GM04503 (cell line): ENCODE measurements around the gene SEPTIN10.
"Not testable (repeated sequence)": the region's sequence is repeated elsewhere in the genome, so short reads cannot be mapped to it uniquely, and the experiment has no call there.

Experiments used
- DNase-seq: peaks from one replicate; pipeline ENCODE4 v3.0.0-alpha.2; 2012; ENCODE audit warnings: low read depth

The SEPTIN10 gene

DNA sequence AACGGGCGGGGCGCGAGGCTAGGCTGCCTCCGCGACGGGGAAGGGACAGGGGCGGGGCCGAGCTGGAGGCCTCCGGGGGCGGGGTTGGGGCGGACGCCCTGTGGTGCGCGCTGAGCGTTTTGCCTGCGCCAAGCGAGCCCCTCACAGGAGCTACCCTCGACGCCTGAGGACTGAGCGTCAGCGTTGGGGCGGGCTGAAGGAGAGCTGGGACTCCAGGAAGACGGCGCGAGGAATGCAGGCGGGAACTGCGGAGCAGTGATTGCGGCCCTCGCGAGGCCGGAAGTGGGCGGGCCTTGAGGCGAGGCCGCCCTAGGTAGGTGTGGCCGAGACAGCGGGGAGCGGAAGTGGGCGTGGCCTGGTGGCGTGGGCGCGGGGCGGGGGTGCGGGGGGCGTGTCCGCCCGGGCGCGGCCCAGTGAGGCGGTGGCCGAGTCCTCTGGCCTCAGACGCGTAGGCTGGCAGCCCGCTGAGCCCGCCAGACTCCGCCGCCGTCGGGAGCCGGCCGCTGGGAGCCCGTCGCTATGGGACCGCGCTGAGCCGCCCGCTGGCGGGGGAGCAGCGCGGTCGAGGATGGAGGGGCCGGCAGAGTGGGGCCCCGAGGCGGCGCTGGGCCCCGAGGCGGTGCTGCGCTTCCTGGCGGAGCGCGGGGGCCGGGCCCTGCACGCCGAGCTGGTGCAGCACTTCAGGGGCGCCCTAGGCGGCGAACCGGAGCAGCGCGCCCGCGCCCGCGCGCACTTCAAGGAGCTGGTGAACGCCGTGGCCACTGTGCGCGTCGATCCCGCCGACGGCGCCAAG, at the start of gene SEPTIN10, which contains the start of gene SOWAHC:
Gene SEPTIN10 (minus strand): TSS at position 45 of the 793 bp plus-strand sequence. CDS start 139 bp downstream, outside the sequence.
Gene SOWAHC (plus strand): TSS at position 443 of the 793 bp plus-strand sequence. CDS start 126 bp downstream, at position 569.
- DNase-seq = peak; percentile 89

DNA sequence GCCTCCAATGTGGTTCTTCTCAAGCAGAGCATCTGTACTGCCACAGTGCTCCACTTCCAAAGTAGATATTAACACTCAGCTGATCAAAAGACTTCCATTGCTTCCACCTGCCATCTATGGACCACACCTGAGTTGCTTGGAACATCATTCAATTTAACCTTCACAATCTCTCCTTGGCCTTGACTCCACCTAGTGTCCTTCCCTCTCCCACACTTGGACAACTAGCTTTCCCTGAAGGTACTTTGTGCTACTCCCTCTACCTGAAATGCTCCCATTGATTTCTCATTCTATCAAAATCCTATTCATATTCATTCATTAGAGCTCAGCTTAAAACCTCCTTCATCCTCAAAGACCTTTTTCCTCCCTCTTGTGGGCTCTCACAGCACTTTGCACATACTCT, 49.1 kb upstream of the SEPTIN10 start:
- DNase-seq = no peak

GRCh38 chr2:109660046-109660860, 46.5 kb upstream of the SEPTIN10 start:
- DNase-seq = no peak

DNA sequence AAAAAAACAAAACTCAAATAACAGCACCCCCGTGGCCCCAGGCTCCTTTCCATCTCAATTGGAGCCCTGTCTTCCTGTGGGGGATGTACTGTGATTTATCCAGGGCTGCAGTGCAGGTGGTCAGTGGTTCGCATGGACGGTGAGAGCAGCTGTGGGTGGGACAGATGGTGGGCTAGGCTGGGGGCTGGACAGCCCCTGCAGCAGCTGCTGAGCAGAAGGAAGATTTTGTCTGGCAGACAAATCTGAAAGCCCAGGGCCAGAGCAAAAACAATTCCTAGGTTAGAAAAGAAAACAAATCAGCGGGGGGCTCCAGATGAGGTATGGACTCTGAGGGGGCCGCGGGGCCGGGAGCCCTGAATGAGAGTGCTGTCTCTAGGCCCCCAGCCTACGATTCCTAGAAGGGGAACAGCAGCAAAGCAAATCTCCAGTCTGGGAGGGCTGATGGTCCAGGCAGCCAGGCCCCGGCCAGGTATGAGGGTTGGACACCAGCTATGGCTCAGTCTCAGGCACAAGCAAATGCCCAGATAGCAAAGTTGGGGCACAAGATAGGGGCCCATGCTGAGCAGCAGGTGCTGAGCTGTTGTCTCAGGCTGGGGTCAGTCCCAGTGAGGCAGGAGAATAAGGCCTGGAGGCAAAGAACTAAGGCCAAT, 45.8 kb upstream of the SEPTIN10 start:
- no peak for DNase-seq

- no peak for DNase-seq
Measured at GRCh38 chr2:109655287-109655686, 41.5 kb upstream of the SEPTIN10 start.

DNA sequence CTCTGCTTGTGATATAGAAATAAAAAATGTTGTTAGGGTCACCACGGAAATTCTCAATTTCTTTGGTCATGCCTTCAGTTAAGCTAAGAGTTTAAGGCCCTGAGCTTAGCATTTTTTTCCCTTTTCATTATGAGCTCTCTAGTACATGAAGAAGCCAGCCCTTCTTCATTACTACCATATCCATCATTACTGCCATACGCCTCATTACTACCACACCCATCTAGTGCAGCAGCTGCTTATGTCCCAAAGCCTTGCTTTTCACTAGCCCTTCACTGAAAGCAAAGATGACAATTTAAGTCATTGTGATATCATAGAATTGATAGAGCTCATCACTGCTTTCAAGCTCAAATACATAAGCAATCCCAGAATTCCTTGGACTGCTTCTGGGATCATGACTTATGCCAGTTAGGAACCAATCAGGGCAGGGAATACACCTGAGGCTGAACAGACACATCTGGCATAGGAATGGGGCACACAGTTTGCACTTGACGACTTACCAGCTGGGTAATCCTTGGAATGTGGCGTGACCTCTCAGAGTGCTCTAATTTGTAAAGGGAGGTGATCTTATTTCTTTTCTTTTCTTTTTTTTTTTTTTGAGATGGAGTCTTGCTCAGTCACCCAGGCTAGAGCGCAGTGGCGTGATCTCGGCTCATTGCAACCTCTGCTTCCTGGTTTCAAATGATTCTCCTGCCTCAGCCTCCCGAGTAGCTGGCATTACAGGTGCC, 40.7 kb upstream of the SEPTIN10 start:
- DNase-seq = no peak

- no peak for DNase-seq
Measured at GRCh38 chr2:109649736-109650695, 36.2 kb upstream of the SEPTIN10 start.

DNA sequence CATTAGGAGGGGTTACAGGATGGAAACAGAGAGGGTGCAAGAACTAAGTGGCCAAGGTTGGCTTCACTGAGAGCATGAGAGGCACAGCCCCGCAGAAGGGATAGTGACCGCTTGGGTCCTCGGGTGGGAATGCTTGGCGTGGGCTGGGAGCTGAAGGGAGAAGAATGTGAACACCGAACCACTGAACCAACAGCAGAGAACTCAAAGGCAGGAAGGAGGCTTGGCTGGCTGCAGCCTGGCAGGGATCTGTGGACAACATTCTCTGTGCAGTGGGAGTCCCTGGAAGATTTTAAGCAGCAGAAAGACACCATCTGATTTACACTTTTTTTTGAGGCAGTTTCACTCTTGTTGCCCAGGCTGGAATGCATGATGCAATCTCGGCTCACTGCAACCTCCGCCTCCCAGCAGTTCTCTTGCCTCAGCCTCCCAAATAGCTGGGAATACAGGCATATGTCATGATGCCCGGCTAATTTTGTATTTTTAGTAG, 34.3 kb upstream of the SEPTIN10 start:
- peak; percentile 0 for DNase-seq

DNA sequence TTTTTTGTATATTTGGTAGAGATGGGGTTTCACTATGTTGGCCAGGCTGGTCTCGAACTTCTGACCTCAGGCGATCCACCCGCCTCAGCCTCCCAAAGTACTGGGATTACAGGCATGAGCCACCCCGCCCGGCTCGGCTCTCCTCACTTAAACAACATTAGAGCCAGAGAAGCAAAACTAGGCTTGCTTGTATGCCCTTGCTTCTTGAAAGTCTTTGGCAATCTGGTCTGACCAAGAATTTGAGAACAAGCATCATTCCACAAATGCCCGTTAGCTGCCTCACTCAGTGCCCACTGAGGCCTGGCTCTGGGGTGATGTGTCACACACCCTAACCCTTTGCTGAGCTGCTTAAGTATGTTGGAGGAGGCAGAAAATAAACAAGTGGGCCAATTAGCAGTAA, 33.9 kb upstream of the SEPTIN10 start:
- DNase-seq = peak; percentile 46

DNA sequence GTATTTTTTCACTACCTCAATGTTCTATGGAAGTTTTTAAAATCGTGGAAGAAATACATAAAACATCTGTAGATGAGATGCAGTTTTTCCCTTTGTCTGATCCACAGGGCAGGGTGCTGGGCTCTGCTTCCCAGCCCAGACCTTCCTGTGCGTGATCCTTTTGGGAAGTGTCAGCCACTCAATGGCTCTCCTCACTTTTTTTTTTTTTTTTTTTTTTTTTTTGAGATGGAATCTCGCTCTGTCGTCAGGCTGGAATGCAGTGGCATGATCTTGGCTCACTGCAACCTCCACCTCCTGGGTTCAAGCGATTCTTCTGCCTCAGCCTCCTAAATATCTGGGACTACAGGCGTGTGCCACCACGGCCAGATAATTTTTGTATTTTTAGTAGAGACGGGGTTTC, 33.2 kb upstream of the SEPTIN10 start:
- DNase-seq = no peak

- DNase-seq = no peak
Measured at GRCh38 chr2:109645412-109646184, 31.8 kb upstream of the SEPTIN10 start.

DNA sequence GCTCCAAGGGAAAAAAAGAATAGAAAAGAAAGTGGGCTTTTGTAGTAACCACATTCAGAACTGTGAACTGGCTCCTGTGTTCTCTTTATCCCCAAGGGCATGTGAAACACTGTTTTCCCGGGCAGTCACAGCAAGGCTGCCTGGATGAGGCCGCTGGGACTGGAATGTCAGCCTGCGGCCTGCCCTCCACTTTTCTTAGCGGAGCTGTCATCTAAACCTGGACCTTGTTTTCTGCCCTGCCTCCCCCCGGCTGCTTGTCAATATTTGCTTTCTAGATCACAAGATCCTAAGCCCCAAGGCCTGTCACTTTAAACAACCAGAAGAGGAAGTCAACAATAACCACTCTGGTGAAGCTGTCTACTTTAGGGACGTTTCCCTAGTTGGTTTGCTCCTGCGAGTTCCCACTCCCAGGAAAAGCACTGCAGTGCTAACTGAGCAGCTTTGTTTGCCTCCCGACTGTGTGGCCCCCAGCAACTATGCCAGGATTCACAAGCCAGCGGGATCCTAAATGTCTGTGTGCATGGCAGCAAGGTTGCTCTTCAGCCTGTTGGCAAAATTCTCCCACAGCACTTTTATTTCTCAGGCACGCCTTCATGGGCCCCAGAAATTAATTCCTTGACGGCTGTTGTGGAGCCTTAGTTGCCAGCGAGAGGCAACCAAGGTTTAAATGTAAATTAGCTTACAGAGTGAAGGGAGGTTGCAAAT, 31.0 kb upstream of the SEPTIN10 start:
- DNase-seq = no peak

- not testable (repeated sequence) for DNase-seq
Measured at GRCh38 chr2:109640000-109640399, 26.2 kb upstream of the SEPTIN10 start.

- no peak for DNase-seq
Measured at GRCh38 chr2:109638795-109639194, 25.0 kb upstream of the SEPTIN10 start.

- DNase-seq = no peak
Measured at GRCh38 chr2:109637749-109638570, 24.2 kb upstream of the SEPTIN10 start.

- no peak for DNase-seq
Measured at GRCh38 chr2:109636317-109636716, 22.6 kb upstream of the SEPTIN10 start.

DNA sequence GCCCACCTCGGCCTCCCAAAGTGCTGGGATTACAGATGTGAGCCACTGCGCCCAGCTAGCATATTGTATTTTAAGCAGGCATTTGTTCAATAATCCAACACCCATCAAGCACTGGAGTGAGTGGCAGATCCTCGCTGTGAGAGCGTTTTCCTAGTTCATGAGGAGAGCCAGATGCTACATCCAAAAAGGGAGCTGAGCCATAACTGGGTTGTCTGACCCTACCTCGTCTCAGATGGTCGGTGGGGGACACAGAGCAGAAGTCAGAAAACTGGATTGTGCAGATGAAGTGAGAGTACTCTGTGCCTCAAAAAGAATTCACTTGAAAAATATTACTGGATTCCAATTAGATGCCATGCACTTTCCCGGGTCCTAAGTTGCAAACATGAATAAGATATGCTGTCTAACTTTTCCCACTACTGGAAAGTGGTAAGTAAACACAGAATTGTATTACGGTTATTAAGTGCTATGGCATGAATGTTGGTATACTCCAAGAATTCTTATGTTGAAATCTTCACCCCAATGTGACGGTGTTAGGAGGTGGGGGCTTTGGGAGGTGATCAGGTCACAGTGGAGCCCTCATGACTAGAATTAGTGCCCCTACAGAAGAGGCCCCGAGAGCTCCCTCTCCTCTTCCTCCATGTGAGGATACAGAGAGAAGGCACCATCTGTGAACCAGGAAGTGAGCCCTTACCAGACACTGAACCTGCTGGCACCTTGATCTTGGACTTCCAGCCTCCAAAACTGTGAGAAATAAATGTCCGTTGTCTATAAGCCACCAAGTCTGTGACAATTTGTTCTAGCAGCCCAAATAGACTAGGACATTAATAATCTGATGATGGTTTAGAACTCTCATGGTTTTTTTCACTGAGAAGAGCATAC, 21.9 kb upstream of the SEPTIN10 start:
- no peak for DNase-seq
